Measurements from ENCODE around the gene ZEB2.

GRCh38 chr2:144426981-144427479 lies 92.9 kb downstream of the ZEB2 start:
- TF ChIP-seq, protein P1, sequence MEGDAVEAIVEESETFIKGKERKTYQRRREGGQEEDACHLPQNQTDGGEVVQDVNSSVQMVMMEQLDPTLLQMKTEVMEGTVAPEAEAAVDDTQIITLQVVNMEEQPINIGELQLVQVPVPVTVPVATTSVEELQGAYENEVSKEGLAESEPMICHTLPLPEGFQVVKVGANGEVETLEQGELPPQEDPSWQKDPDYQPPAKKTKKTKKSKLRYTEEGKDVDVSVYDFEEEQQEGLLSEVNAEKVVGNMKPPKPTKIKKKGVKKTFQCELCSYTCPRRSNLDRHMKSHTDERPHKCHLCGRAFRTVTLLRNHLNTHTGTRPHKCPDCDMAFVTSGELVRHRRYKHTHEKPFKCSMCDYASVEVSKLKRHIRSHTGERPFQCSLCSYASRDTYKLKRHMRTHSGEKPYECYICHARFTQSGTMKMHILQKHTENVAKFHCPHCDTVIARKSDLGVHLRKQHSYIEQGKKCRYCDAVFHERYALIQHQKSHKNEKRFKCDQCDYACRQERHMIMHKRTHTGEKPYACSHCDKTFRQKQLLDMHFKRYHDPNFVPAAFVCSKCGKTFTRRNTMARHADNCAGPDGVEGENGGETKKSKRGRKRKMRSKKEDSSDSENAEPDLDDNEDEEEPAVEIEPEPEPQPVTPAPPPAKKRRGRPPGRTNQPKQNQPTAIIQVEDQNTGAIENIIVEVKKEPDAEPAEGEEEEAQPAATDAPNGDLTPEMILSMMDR (IDR thresholded peaks at IDR 0.05), result no peak
- peak; percentile 38 to 53 for TF ChIP-seq POLR2AphosphoS5 (IDR thresholded peaks at IDR 0.05)
- TF ChIP-seq POLR2A (IDR thresholded peaks at IDR 0.05), result no peak
